Stimulated activated naive CD8-positive, alpha-beta T cell treated with anti-CD3 and anti-CD28 coated beads, Interleukin-15, Interleukin-2, amounts not matched to agents 100 ng/mL and 50 ng/mL, for 24 hours (primary cell): ENCODE data around the gene PTGES2.
A peak's percentile ranks its signal among the peaks of the same experiment; 100 is the strongest.

Experiments used
- H3K27ac Mint-ChIP-seq: one replicate; pipeline ENCODE4 v1.8.0; 2021; ENCODE audit warnings: mild to moderate bottlenecking, mixed read lengths
- H3K27me3 Mint-ChIP-seq: one replicate; pipeline ENCODE4 v1.8.0; 2021; ENCODE audit warnings: mixed read lengths
- H3K36me3 Mint-ChIP-seq: one replicate; pipeline ENCODE4 v1.8.0; 2021; ENCODE audit warnings: low read depth, mixed read lengths
- H3K4me1 Mint-ChIP-seq: one replicate; pipeline ENCODE4 v1.8.0; 2021; ENCODE audit warnings: low read depth, mixed read lengths
- H3K4me3 Mint-ChIP-seq: one replicate; pipeline ENCODE4 v1.8.0; 2021; ENCODE audit warnings: mild to moderate bottlenecking, mixed read lengths
- H3K9me3 Mint-ChIP-seq: one replicate; pipeline ENCODE4 v1.8.0; 2021; ENCODE audit warnings: mixed read lengths

Gene PTGES2

DNA sequence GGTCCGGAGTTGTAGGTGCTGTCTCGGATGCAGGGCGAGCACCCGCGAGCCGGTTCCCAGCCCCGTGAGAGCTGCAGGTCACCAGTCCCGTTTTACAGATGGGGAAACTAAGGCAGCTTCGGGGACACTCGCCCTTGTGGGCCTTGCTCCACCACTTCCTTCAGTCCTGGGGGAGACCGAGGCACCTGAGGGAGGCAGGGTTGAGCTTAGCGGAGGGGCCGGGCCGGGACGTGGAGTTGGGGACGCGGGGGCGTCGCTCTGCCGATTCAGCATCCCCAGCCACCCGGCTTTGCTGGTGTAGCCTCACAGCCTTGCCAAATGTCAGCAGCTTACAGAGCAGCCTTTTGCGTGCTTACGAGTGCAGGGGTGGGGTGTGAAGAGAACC is 33.1 kb upstream of the PTGES2 start:
- Mint-ChIP-seq H3K27ac (peak overlapping the region; percentile 67), H3K36me3 (peaks cover 17% of the 10 kb centered on the region), H3K4me3 (peak overlapping the region; percentile 82), H3K9me3 (no peaks in the 10 kb centered on the region), H3K27me3 (no peaks in the 10 kb centered on the region), H3K4me1 (peaks cover 19% of the 10 kb centered on the region)

DNA sequence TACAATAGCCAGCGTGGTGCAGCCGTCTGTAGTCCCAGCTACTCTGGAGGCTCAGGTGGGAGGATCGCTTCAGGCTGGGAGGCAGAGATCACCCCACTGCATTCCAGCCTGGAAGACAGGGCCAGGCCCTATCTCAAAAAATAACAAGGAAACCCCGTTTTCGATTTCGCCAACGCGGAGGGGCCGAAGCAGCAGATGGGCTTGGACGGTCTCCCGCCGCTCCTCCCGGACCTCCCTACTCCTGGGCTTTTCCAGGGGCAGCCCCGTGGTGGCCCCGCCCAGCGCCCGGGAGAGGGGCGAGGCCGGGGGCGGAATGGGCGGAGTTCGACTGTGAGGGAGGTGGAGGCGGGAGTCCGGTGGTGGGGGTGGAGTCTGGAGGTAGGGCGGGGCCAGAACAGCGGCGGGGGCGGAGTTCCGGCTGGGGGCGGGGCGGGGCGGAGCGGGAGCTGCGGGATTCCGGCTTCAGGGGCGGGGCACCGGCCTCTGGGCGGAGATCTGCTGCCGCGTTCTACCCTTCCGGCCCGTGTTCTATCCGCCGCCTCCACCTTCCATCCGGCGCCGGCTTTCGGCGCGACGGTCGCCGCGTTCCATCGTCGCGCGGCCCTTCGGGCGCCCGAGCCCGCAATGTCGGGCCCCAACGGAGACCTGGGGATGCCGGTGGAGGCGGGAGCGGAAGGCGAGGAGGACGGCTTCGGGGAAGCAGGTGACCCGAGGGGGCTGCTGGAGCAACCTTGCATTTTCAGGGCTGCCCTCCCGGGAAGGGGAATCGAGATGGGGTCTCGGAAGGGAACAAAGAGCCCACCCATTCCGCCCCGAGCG is 32.5 kb upstream of the PTGES2 start, which contains the start of gene BBLN:
TSS of gene BBLN (plus strand) at position 482 of the 819 bp plus-strand sequence. CDS start at position 625, 143 bp downstream.
- peak within 1 kb of the TSS; percentile 67 for H3K27ac Mint-ChIP-seq
- H3K9me3 Mint-ChIP-seq: no peaks in the 10 kb centered on the region
- peaks cover 17% of the 10 kb centered on the region for H3K36me3 Mint-ChIP-seq
- H3K27me3 Mint-ChIP-seq: no peaks in the 10 kb centered on the region
- H3K4me3 Mint-ChIP-seq: peak within 1 kb of the TSS; percentile 82
- H3K4me1 Mint-ChIP-seq: peaks cover 19% of the 10 kb centered on the region

DNA sequence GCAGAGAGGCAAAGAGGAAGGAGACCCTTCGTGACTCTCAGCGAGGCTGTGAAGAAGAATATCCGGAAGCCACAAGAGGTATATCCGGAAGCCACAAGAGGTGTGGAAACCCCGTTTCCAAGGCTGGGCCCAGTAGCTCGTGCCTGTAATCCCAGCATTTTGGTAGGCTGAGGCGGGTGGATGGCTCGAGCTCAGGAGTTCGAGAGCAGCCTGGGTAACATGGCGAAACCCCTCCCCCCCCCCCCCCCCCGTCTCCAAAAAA is 31.9 kb upstream of the PTGES2 start:
- H3K36me3 Mint-ChIP-seq: peaks cover 16% of the 10 kb centered on the region
- H3K4me1 Mint-ChIP-seq: peaks cover 19% of the 10 kb centered on the region
- peak overlapping the region; percentile 70 for H3K4me3 Mint-ChIP-seq
- H3K27me3 Mint-ChIP-seq: no peaks in the 10 kb centered on the region
- peak overlapping the region; percentile 67 for H3K27ac Mint-ChIP-seq
- H3K9me3 Mint-ChIP-seq: no peaks in the 10 kb centered on the region

DNA sequence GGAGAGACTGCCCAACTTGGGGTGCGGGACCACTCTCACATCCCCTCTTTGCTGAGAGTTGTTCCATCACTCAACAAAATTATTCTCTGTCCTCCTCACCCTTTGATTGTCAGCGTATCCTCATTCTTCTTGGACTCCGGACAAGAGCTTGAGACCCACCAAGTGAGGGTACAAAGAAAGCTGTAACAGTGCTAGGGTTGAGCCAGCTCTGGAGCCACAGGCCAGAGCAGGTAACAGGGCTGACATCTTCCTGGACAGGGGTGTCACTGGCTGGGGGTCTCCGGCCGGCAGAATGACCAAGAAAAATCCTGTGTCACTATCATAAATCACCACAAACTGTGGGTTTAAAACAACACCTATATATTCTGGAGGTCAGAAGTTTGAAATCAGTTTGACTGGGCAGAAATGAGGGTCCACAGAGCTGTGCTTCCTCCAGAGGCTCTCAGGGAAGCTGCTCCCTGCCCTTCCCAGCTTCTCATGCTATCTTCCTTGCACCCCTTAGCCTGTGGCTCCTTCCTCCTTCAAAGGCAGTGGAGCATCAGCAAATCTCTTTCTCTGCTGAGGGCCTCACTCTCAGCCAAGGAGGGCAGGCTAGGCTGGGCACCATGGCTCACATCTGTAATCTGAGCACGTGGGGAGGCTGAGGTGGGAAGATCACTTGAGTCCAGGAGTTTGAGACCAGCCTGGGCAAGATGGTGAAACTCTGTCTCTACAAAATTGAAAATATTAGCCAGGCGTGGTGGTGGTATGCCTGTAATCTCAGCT is 28.4 kb upstream of the PTGES2 start:
- H3K4me1 Mint-ChIP-seq: peaks cover 9% of the 10 kb centered on the region
- no peak overlapping the region for H3K27ac Mint-ChIP-seq
- H3K27me3 Mint-ChIP-seq: no peaks in the 10 kb centered on the region
- H3K9me3 Mint-ChIP-seq: no peaks in the 10 kb centered on the region
- no peaks in the 10 kb centered on the region for H3K36me3 Mint-ChIP-seq
- H3K4me3 Mint-ChIP-seq: no peak overlapping the region

DNA sequence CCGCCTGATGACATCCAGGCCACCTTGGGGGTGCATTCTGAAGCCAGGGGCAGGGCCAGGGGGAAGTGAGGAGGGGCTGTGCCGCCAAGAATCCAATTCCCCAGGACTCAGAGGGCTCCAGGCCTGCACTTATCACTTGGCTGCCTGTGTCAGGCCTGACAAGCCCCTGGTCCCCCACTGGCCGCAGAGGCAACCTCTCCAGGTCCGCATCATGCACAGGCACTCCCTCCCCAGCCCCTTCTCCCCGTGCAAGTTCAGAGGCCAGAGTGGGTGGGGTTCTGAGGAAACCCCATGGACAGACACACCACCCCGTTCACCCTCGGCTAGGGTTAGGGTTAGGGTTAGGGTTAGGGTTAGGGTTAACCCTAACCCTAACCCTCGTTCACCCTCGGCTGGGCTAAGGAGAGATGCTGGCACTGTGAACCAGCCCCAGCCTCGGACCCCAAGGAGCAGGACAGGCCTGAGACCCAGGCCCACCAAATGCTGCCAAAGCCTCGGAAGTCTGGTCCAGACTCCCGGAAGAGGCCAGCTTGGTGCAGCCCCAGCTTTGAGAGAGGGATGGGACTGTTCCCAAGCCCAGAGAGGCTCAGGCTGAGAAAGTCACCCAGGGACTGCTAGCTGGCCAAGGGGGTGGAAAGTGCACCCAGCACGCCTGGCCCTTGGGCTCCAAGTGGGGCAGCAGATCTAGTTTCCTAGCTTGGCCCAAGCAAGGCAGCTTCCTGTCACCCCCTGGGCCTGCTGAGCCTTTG is 26.6 kb upstream of the PTGES2 start:
- Mint-ChIP-seq H3K4me1 (peaks cover 2% of the 10 kb centered on the region), H3K27me3 (no peaks in the 10 kb centered on the region), H3K9me3 (no peaks in the 10 kb centered on the region), H3K27ac (no peak overlapping the region), H3K4me3 (no peak overlapping the region), H3K36me3 (no peaks in the 10 kb centered on the region)

DNA sequence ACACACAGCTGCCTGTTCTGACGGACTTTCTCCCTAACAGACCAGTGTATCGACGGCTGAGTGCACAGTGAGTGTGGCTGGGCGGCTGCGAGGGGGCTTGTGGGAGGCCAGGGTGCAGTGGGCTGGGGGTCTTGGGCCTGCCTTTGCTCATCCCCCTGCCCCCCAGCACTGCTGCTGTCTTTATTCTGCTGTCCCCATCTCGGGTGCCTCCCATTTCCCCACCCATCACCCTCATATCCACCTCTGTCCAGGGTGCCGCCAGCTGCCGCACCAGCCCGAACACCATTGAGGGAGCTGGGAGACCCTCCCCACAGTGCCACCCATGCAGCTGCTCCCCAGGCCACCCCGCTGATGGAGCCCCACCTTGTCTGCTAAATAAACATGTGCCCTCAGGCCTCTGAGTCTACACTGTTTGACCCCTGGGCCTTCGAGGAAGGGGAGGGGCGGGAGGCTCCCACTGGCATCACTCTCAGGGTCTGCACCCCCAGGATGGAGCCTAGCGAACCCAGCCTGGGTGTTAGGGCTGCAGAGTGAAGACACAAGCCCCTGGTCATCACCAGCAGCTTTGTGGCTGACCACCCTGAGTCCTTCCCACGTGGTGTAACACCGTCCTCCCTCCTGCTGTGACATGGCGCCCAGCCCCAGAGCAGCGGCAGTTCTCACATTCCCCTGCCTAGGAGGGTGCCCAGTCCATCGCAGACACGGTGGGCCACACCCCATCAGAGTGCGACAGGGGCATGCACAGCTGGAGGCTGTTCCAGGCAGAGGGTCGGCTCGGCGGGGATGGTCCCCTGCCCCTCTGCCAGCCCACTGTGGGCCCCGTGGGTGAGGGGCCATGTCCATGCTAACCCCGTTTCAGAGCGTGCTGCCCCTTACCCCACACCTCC is 25.8 kb upstream of the PTGES2 start:
- Mint-ChIP-seq H3K9me3 (no peaks in the 10 kb centered on the region), H3K4me3 (no peak overlapping the region), H3K27ac (no peak overlapping the region), H3K27me3 (no peaks in the 10 kb centered on the region), H3K36me3 (no peaks in the 10 kb centered on the region), H3K4me1 (no peaks in the 10 kb centered on the region)

DNA sequence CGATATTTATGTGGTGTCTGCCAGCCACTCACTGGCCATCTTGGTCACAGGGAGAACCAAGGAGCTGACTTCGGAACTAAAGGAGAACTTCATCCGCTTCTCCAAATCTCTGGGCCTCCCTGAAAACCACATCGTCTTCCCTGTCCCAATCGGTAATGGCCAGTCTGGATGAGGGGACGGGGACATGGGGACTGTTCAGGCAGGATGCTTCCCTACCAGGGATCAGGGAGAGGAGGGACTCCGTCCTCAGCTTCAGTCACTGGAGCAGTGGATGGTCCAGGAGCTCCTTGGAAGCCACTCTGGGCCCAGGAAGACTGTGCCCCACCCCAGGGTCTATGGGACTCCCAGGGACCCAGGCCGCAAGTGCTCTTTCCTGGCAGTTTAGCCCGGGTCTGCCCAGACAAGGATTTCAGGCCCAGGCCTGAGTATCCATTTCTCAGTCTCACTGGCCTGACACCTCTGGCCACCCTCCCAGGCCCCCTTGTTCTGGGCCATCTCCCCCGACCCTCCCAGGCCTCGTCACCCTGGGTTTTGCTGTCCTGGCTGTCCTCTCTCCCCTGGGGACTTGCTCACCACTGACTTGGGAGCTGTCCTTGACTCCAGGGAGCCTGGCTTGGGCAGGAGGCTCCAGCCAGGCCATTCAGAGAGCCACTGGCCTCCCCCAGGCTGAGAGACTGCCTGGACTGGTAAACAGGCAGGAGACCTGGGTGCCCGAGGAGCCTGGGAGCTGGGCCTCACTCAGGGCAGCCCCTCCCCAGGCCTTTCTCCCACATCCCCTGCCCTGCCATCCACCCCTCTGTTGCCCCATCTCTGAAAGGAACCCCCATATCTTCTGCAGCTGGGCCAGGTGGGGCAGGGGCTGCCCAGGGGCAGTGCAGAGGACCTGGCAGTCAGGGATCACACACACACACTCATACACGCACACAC is 24.9 kb upstream of the PTGES2 start:
- Mint-ChIP-seq H3K27me3 (no peaks in the 10 kb centered on the region), H3K4me1 (no peaks in the 10 kb centered on the region), H3K9me3 (no peaks in the 10 kb centered on the region), H3K4me3 (no peak overlapping the region), H3K36me3 (no peaks in the 10 kb centered on the region), H3K27ac (no peak overlapping the region)

DNA sequence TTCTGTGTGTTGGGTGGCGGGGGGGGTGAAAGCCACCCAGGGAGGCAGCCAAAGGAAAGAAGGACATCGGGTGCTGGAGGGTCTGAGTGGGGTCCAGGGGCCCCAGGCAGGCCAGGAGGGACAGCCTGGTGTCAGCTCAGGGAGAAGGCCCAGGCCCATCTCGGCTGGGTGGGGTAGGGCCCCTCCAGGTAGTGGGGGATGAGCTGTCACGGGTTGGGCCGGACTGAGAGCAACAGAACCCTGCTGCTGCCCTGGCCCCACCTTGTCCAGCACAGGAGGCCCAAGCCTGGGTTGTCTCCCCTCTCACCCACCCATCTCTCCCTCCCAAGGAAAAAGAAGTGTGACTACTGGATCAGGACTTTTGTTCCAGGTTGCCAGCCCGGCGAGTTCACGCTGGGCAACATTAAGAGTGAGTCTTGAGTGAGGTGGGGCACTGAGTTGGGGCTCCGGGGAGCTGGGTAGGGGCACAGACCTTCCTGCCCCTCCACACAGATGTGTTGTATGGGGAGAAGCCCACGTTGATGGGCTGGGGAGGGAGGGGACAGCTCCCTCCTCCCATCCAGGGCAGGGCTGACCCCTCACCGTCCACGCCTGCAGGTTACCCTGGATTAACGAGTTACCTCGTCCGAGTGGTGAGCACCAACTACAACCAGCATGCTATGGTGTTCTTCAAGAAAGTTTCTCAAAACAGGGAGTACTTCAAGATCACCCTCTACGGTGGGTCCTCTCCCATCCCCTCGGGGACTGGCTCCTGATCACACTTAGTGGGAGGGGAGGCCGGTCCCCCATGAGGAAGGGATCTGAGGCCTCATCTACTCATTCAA is 24.0 kb upstream of the PTGES2 start:
- Mint-ChIP-seq H3K4me1 (no peaks in the 10 kb centered on the region), H3K9me3 (no peaks in the 10 kb centered on the region), H3K27me3 (no peaks in the 10 kb centered on the region), H3K36me3 (no peaks in the 10 kb centered on the region), H3K4me3 (no peak overlapping the region), H3K27ac (no peak overlapping the region)

DNA sequence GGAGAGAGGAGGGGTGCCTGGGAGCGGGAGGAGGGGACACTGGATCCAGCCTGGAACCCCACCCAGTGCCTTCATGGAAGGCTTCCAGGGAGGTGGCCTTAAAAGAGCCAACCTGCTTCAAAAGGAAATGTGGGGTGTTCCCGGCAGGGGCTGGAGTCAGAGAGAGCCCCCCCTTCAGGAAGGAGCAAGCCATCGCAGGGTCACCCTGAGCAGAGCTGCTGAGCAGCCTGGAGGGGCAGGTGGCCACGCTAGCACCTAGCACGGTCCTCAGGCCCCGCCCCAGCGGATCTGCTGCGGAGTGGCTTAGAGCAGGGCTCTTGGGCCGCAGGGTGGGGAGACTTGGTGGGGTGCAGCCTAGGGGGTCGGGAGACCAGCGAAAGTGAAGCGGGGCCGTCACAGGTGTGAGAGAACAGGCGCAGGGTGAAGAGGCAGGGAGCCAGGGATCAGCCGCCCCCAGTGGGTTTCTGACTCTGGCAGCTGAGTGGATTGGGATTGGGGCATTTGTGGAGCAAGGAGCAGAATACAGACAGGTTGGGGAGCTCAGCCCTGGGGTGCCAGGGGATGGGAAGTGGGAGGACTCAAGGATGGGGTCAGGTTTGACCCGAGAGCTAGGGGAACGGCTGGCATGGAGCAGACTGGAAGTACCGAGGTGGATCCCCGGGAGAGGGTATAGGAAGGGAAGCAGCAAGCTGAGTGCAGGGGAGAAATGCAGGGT is 23.2 kb upstream of the PTGES2 start:
- Mint-ChIP-seq H3K4me3 (no peak overlapping the region), H3K9me3 (no peaks in the 10 kb centered on the region), H3K4me1 (no peaks in the 10 kb centered on the region), H3K27me3 (no peaks in the 10 kb centered on the region), H3K36me3 (no peaks in the 10 kb centered on the region), H3K27ac (peak overlapping the region; percentile 24)

DNA sequence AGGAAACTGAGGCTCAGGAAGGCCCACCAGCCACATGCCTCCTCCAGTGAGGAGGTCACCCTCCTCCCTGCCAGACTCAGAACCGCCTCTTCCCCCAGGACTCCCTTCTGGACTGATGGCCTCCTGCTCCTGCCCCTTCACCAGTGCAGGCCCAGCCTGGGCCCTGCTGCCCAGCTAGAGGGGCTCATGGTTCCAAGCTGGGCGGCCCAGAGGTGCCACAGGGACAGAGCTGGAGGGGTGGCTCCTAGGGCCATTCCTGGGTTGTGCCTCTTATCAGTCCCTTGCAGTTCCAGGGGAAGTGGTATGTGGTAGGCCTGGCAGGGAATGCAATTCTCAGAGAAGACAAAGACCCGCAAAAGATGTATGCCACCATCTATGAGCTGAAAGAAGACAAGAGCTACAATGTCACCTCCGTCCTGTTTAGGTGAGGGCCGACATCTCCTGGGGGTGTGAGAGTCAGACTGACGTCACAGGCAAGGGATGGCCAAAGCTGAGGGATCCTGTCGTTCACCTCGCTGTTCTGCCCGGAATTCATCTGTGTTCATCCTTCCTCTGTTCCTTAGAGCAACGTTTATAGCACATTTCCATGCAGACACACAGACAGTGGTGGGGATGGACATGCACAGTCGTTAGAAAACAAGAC is 22.5 kb upstream of the PTGES2 start:
- H3K4me3 Mint-ChIP-seq: no peak overlapping the region
- no peak overlapping the region for H3K27ac Mint-ChIP-seq
- H3K27me3 Mint-ChIP-seq: no peaks in the 10 kb centered on the region
- H3K4me1 Mint-ChIP-seq: no peaks in the 10 kb centered on the region
- no peaks in the 10 kb centered on the region for H3K9me3 Mint-ChIP-seq
- no peaks in the 10 kb centered on the region for H3K36me3 Mint-ChIP-seq

DNA sequence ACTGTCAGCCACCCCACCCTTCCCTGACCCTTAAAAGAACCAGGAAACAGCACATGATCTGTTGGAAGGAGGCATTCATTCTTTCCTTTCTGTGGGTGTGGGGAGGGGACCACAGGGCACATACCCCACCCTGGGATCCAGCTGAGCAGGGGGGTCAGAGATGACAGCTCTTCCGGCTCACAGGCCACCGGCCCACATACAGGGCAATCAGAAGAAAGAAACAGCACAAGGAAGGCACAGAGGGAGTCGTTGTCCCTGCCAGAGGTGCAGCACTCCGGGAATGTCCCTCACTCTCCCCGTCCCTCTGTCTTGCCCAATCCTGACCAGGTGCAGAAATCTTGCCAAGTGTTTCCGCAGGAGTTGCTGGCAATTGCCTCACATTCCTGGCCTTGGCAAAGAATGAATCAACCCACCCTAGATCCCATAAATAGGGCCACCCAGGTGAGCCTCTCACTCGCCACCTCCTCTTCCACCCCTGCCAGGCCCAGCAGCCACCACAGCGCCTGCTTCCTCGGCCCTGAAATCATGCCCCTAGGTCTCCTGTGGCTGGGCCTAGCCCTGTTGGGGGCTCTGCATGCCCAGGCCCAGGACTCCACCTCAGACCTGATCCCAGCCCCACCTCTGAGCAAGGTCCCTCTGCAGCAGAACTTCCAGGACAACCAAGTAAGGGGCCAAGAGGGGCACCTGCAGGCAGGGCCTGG is 21.6 kb upstream of the PTGES2 start, which contains the start of gene LCN2:
TSS of gene LCN2 (plus strand) at position 453 of the 701 bp plus-strand sequence. CDS start at position 526, 73 bp downstream.
- Mint-ChIP-seq H3K9me3 (no peaks in the 10 kb centered on the region), H3K27me3 (no peaks in the 10 kb centered on the region), H3K4me3 (no peak within 1 kb of the TSS), H3K36me3 (no peaks in the 10 kb centered on the region), H3K4me1 (no peaks in the 10 kb centered on the region), H3K27ac (no peak within 1 kb of the TSS)
